SK-N-SH treated with all-trans-retinoic acid at 6 μM for 48 hours (cell line): ENCODE results near the gene GRIN1.

Source experiments
- ATAC-seq: fragments of 200-7000 bp; cut with Tn5 transposase; 3 replicates; pipeline ENCODE4 v1.9.1; 2020; ENCODE audit warnings: mild to moderate bottlenecking, moderate library complexity
- ARNTL ChIP-seq: fragments of 450-650 bp; formaldehyde crosslinking; IDR thresholded peaks from 2 replicates; pipeline ENCODE4 v1.5.0; 2020; ENCODE audit warnings: low read depth, mild to moderate bottlenecking, moderate library complexity, borderline replicate concordance
- BACH2 ChIP-seq: fragments of 250-450 bp; sonication (Bioruptor Pico); IDR thresholded peaks from 2 replicates; pipeline ENCODE4 v1.9.0; 2021; ENCODE audit warnings: mild to moderate bottlenecking, borderline replicate concordance
- CSDC2 ChIP-seq: fragments of 250-450 bp; sonication (Bioruptor Pico); IDR thresholded peaks from 2 replicates; pipeline ENCODE4 v1.5.0; 2020; ENCODE audit warnings: mild to moderate bottlenecking, moderate library complexity
- ESRRG ChIP-seq: fragments of 250-450 bp; sonication (Bioruptor Pico); IDR thresholded peaks from 2 replicates; pipeline ENCODE4 v1.6.1; 2021; ENCODE audit warnings: mild to moderate bottlenecking
- GLIS3 ChIP-seq: fragments of 250-450 bp; sonication (Bioruptor Pico); IDR thresholded peaks from 2 replicates; pipeline ENCODE4 v1.5.0; 2020; ENCODE audit warnings: mild to moderate bottlenecking, moderate library complexity
- RARB ChIP-seq: fragments of 250-450 bp; sonication (Bioruptor Pico); IDR thresholded peaks from 2 replicates; pipeline ENCODE4 v1.8.0; 2021; ENCODE audit warnings: mild to moderate bottlenecking, moderate library complexity
- SNAI2 ChIP-seq: fragments of 250-450 bp; sonication (Bioruptor Pico); IDR thresholded peaks from 2 replicates; pipeline ENCODE4 v1.5.0; 2020; ENCODE audit warnings: mild to moderate bottlenecking, moderate library complexity
- TCF4 ChIP-seq: fragments of 250-450 bp; sonication (Bioruptor Pico); IDR thresholded peaks from 2 replicates; pipeline ENCODE4 v1.8.0; 2021; ENCODE audit warnings: mild to moderate bottlenecking, moderate library complexity, borderline replicate concordance
- TOX ChIP-seq: fragments of 250-450 bp; sonication (Bioruptor Pico); IDR thresholded peaks from 2 replicates; pipeline ENCODE4 v1.8.0; 2021; ENCODE audit warnings: mild to moderate bottlenecking, moderate library complexity, borderline replicate concordance
- ZC3H10 ChIP-seq: fragments of 250-450 bp; sonication (Bioruptor Pico); IDR thresholded peaks from 2 replicates; pipeline ENCODE4 v1.5.1; 2021; ENCODE audit warnings: mild to moderate bottlenecking, moderate library complexity
- ZFP3 ChIP-seq: fragments of 250-450 bp; sonication (Bioruptor Pico); IDR thresholded peaks from 2 replicates; pipeline ENCODE4 v1.5.0; 2020; ENCODE audit warnings: mild to moderate bottlenecking, moderate library complexity
- ZFP30 ChIP-seq: fragments of 450-650 bp; formaldehyde crosslinking; IDR thresholded peaks from 2 replicates; pipeline ENCODE4 v1.5.0; 2022; ENCODE audit warnings: mild to moderate bottlenecking, moderate library complexity
- ZNF565 ChIP-seq: fragments of 450-650 bp; formaldehyde crosslinking; conservative IDR thresholded peaks from 2 replicates; pipeline ENCODE4 v1.5.0; 2020; ENCODE audit warnings: low read depth, mild to moderate bottlenecking, moderate library complexity
- ZNF70 ChIP-seq: fragments of 450-650 bp; formaldehyde crosslinking; IDR thresholded peaks from 2 replicates; pipeline ENCODE4 v1.5.0; 2020; ENCODE audit warnings: mild to moderate bottlenecking, moderate library complexity
- TF ChIP-seq, protein P1 (sequence below): fragments of 250-450 bp; sonication (Bioruptor Pico); IDR thresholded peaks from 2 replicates; pipeline ENCODE4 v1.8.0; 2021; ENCODE audit warnings: low read depth, mild to moderate bottlenecking, moderate library complexity, borderline replicate concordance
- TF ChIP-seq, protein P2 (sequence below): fragments of 250-450 bp; sonication (Bioruptor Pico); IDR thresholded peaks from 2 replicates; pipeline ENCODE4 v1.5.0; 2020; ENCODE audit warnings: mild to moderate bottlenecking, moderate library complexity
- TF ChIP-seq, protein P3 (sequence below): fragments of 250-450 bp; sonication (Bioruptor Pico); IDR thresholded peaks from 2 replicates; pipeline ENCODE4 v1.8.0; 2020; ENCODE audit warnings: mild to moderate bottlenecking, moderate library complexity, borderline replicate concordance

The GRIN1 gene

DNA sequence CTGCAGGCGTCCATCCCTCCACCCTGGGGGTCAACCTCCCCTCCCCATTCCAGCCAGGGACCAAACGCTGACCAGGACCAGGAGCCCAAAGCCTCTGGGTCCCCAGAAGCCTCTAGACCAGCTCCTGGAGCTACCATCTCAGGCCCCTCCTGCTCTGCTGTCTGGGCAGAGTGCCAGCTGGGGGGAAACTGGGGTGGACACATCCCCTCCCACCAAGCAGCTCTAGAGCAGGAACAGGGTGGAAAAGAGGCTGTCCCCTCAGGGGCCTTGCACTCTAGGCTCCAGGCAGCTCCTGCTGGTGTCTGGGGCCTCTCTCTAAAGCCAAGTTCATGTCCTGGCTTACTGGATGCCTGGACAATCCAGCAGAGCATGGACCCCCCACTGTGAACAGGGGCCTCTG is 53.9 kb downstream of the GRIN1 start:
- no peak for ATAC-seq
- TF ChIP-seq SNAI2 (CRISPR knock-in tag) (no peak), TCF4 (CRISPR knock-in tag) (no peak), TOX (CRISPR knock-in tag) (no peak), ZNF70 (CRISPR knock-in tag) (no peak), ESRRG (no peak), ZNF565 (no peak), GLIS3 (CRISPR knock-in tag) (no peak), ZFP30 (CRISPR knock-in tag) (no peak), ZC3H10 (CRISPR knock-in tag) (no peak)
- TF ChIP-seq, protein P1, sequence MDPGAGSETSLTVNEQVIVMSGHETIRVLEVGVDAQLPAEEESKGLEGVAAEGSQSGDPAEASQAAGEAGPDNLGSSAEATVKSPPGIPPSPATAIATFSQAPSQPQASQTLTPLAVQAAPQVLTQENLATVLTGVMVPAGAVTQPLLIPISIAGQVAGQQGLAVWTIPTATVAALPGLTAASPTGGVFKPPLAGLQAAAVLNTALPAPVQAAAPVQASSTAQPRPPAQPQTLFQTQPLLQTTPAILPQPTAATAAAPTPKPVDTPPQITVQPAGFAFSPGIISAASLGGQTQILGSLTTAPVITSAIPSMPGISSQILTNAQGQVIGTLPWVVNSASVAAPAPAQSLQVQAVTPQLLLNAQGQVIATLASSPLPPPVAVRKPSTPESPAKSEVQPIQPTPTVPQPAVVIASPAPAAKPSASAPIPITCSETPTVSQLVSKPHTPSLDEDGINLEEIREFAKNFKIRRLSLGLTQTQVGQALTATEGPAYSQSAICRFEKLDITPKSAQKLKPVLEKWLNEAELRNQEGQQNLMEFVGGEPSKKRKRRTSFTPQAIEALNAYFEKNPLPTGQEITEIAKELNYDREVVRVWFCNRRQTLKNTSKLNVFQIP, result no peak
- TF ChIP-seq, protein P2, sequence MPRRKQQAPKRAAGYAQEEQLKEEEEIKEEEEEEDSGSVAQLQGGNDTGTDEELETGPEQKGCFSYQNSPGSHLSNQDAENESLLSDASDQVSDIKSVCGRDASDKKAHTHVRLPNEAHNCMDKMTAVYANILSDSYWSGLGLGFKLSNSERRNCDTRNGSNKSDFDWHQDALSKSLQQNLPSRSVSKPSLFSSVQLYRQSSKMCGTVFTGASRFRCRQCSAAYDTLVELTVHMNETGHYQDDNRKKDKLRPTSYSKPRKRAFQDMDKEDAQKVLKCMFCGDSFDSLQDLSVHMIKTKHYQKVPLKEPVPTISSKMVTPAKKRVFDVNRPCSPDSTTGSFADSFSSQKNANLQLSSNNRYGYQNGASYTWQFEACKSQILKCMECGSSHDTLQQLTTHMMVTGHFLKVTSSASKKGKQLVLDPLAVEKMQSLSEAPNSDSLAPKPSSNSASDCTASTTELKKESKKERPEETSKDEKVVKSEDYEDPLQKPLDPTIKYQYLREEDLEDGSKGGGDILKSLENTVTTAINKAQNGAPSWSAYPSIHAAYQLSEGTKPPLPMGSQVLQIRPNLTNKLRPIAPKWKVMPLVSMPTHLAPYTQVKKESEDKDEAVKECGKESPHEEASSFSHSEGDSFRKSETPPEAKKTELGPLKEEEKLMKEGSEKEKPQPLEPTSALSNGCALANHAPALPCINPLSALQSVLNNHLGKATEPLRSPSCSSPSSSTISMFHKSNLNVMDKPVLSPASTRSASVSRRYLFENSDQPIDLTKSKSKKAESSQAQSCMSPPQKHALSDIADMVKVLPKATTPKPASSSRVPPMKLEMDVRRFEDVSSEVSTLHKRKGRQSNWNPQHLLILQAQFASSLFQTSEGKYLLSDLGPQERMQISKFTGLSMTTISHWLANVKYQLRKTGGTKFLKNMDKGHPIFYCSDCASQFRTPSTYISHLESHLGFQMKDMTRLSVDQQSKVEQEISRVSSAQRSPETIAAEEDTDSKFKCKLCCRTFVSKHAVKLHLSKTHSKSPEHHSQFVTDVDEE (CRISPR knock-in tag), result no peak
- TF ChIP-seq, all 23 proteins: peak for 0

DNA sequence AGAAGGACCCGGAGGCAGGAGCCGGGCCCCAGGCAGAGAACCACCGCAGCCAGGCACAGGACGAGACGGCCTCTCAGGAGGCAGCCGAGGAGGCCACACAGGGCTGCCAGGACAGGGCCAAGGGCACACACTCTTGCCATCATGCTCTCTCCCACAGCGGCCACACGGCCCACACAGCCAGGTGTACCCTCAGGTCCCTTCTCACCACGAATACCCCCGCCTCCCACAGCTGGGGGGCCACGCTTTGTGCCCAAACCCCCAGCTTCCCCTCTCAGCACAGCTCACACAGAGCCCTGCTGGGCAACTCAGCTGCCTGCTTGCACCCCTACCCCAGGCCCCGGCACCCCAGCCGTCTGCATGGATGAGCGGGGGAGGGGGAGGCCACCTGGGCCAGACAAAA is 54.8 kb downstream of the GRIN1 start:
- TF ChIP-seq RARB (CRISPR knock-in tag) (no peak), ARNTL (CRISPR knock-in tag) (no peak), ZFP3 (CRISPR knock-in tag) (no peak), ZNF565 (no peak)
- ATAC-seq, result no peak

DNA sequence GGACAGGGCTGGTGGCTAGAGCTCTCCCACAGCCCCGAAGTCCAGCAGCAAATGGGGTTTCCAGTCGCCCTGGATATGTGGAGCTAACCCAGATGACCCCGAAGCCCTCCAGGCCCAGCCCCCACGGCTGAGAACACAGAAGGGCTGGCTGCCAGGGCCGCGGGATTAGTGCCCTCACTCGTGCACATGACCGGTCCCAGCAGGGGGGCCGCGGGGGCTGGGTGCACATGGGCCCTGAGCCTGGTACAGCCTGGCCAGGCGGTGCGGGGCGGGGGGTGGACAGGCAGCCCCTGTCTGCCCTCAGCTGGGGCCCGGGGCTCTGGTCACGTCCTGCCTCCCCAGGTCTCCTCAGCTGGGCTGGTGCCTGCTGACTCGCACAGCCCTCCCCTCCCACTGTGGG is 55.4 kb downstream of the GRIN1 start:
- TF ChIP-seq ZFP30 (CRISPR knock-in tag) (no peak), GLIS3 (CRISPR knock-in tag) (no peak), CSDC2 (CRISPR knock-in tag) (no peak), ZNF565 (no peak), RARB (CRISPR knock-in tag) (no peak), BACH2 (CRISPR knock-in tag) (no peak), TOX (CRISPR knock-in tag) (no peak)
- TF ChIP-seq, protein P3, sequence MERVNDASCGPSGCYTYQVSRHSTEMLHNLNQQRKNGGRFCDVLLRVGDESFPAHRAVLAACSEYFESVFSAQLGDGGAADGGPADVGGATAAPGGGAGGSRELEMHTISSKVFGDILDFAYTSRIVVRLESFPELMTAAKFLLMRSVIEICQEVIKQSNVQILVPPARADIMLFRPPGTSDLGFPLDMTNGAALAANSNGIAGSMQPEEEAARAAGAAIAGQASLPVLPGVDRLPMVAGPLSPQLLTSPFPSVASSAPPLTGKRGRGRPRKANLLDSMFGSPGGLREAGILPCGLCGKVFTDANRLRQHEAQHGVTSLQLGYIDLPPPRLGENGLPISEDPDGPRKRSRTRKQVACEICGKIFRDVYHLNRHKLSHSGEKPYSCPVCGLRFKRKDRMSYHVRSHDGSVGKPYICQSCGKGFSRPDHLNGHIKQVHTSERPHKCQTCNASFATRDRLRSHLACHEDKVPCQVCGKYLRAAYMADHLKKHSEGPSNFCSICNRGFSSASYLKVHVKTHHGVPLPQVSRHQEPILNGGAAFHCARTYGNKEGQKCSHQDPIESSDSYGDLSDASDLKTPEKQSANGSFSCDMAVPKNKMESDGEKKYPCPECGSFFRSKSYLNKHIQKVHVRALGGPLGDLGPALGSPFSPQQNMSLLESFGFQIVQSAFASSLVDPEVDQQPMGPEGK (CRISPR knock-in tag), result no peak
- no peak for ATAC-seq

DNA sequence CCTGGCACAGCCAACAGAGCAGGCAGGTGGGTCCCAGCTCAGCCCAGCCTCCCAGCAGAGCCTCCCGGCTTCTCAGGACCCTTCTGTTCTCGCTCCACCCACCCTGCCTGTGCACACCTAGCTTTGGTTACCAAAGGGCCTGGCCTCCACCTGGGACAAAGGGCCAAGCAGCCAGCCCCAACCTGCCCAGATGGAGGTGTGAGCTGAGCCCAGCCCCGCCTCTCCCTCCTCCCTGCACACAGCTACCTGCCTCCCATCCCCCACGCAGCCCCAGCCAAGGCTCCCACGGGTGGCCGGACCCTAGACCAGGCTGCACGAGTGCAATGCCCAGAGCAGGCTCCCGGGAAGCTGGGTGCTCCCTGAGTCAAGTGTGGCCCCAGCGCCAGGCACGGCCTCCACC is 56.0 kb downstream of the GRIN1 start:
- no peak for ATAC-seq
- TF ChIP-seq, protein P2 (CRISPR knock-in tag), result no peak
- TF ChIP-seq ZNF70 (CRISPR knock-in tag) (no peak), ARNTL (CRISPR knock-in tag) (no peak), ZNF565 (no peak), ZFP3 (CRISPR knock-in tag) (no peak)
